ENCODE data around the gene RNGTT. TPM values are rescaled to one million over a fixed set of nuclear protein-coding genes. Genes with fewer than 3 reads are reported as not detected.
A peak's percentile ranks its signal among the peaks of the same experiment; 100 is the strongest.

Gene RNGTT
- total RNA-seq, 1 donor from 2014 or later: 16.5 TPM

GRCh38 chr6:88890860-88891845 lies 72.3 kb downstream of the RNGTT start:
- Mint-ChIP-seq H3K36me3 (ENCODE audit: insufficient read depth) (peaks cover 8% of the 10 kb centered on the region), H3K27ac (no peak overlapping the region), H3K4me1 (ENCODE audit: low read depth) (peaks cover 3% of the 10 kb centered on the region), H3K9me3 (ENCODE audit: low read depth) (no peaks in the 10 kb centered on the region), H3K27me3 (no peaks in the 10 kb centered on the region), H3K4me3 (ENCODE audit: low read depth) (no peak overlapping the region)
- TF ChIP-seq CTCF (IDR thresholded peaks at IDR 0.05; ENCODE audit: unreplicated experiment): no peak
- no peak for DNase-seq (ENCODE audit: low spot score, unreplicated experiment)

GRCh38 chr6:88890394-88890793 lies 73.0 kb downstream of the RNGTT start:
- H3K9me3 Mint-ChIP-seq (ENCODE audit: low read depth): peaks cover 4% of the 10 kb centered on the region
- no peak for DNase-seq (ENCODE audit: low spot score, unreplicated experiment)
- no peak overlapping the region for H3K27ac Mint-ChIP-seq
- H3K4me3 Mint-ChIP-seq (ENCODE audit: low read depth): no peak overlapping the region
- no peaks in the 10 kb centered on the region for H3K27me3 Mint-ChIP-seq
- peaks cover 16% of the 10 kb centered on the region for H3K36me3 Mint-ChIP-seq (ENCODE audit: insufficient read depth)
- no peak for TF ChIP-seq CTCF (IDR thresholded peaks at IDR 0.05; ENCODE audit: unreplicated experiment)
- peaks cover 3% of the 10 kb centered on the region for H3K4me1 Mint-ChIP-seq (ENCODE audit: low read depth)

- no peaks in the 10 kb centered on the region for H3K27me3 Mint-ChIP-seq
- peaks cover 33% of the 10 kb centered on the region for H3K36me3 Mint-ChIP-seq (ENCODE audit: insufficient read depth)
- DNase-seq (ENCODE audit: low spot score, unreplicated experiment): no peak
- peaks cover 14% of the 10 kb centered on the region for H3K9me3 Mint-ChIP-seq (ENCODE audit: low read depth)
- no peak overlapping the region for H3K27ac Mint-ChIP-seq
- TF ChIP-seq CTCF (IDR thresholded peaks at IDR 0.05; ENCODE audit: unreplicated experiment): no peak
- no peak overlapping the region for H3K4me3 Mint-ChIP-seq (ENCODE audit: low read depth)
- peaks cover 16% of the 10 kb centered on the region for H3K4me1 Mint-ChIP-seq (ENCODE audit: low read depth)
Observed at GRCh38 chr6:88884361-88884760, 79.1 kb downstream of the RNGTT start.

GRCh38 chr6:88882536-88882935 lies 80.9 kb downstream of the RNGTT start:
- no peaks in the 10 kb centered on the region for H3K27me3 Mint-ChIP-seq
- TF ChIP-seq CTCF (IDR thresholded peaks at IDR 0.05; ENCODE audit: unreplicated experiment): no peak
- H3K9me3 Mint-ChIP-seq (ENCODE audit: low read depth): peaks cover 14% of the 10 kb centered on the region
- peaks cover 33% of the 10 kb centered on the region for H3K36me3 Mint-ChIP-seq (ENCODE audit: insufficient read depth)
- H3K4me1 Mint-ChIP-seq (ENCODE audit: low read depth): peaks cover 19% of the 10 kb centered on the region
- no peak for DNase-seq (ENCODE audit: low spot score, unreplicated experiment)
- no peak overlapping the region for H3K4me3 Mint-ChIP-seq (ENCODE audit: low read depth)
- no peak overlapping the region for H3K27ac Mint-ChIP-seq

- no peak overlapping the region for H3K4me3 Mint-ChIP-seq (ENCODE audit: low read depth)
- H3K36me3 Mint-ChIP-seq (ENCODE audit: insufficient read depth): peaks cover 26% of the 10 kb centered on the region
- DNase-seq (ENCODE audit: low spot score, unreplicated experiment): no peak
- peak overlapping the region; percentile 86 for H3K27ac Mint-ChIP-seq
- no peaks in the 10 kb centered on the region for H3K27me3 Mint-ChIP-seq
- H3K4me1 Mint-ChIP-seq (ENCODE audit: low read depth): peaks cover 21% of the 10 kb centered on the region
- TF ChIP-seq CTCF (IDR thresholded peaks at IDR 0.05; ENCODE audit: unreplicated experiment): no peak
- H3K9me3 Mint-ChIP-seq (ENCODE audit: low read depth): peaks cover 14% of the 10 kb centered on the region
Observed at GRCh38 chr6:88881451-88881850, 82.0 kb downstream of the RNGTT start.
